GM12801 (cell line): ENCODE data around the gene HLTF.

Experiments
- TF ChIP-seq, protein P1 (sequence below): IDR thresholded peaks from one replicate; pipeline ENCODE4 v1.5.1; 2011; ENCODE audit warnings: control low read depth; ENCODE audit not compliant: insufficient read length; ENCODE audit errors: extremely low read depth

The HLTF gene

GRCh38 chr3:148990236-148990635 lies 96.1 kb downstream of the HLTF start:
- TF ChIP-seq, protein P1, sequence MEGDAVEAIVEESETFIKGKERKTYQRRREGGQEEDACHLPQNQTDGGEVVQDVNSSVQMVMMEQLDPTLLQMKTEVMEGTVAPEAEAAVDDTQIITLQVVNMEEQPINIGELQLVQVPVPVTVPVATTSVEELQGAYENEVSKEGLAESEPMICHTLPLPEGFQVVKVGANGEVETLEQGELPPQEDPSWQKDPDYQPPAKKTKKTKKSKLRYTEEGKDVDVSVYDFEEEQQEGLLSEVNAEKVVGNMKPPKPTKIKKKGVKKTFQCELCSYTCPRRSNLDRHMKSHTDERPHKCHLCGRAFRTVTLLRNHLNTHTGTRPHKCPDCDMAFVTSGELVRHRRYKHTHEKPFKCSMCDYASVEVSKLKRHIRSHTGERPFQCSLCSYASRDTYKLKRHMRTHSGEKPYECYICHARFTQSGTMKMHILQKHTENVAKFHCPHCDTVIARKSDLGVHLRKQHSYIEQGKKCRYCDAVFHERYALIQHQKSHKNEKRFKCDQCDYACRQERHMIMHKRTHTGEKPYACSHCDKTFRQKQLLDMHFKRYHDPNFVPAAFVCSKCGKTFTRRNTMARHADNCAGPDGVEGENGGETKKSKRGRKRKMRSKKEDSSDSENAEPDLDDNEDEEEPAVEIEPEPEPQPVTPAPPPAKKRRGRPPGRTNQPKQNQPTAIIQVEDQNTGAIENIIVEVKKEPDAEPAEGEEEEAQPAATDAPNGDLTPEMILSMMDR: no peak

- TF ChIP-seq, protein P1: no peak
These were observed 105.1 kb downstream of the HLTF start for GRCh38 chr3:148981273-148981672.
